T-helper 22 cell (primary cell): ENCODE measurements around the gene SPECC1.
"Not testable (repeated sequence)": the region's sequence is repeated elsewhere in the genome, so short reads cannot be mapped to it uniquely, and the experiment has no call there.

Experiments used
- DNase-seq: peaks from one replicate; pipeline ENCODE4 v3.0.0-alpha.2; 2020; ENCODE audit warnings: low read depth

SPECC1 gene

GRCh38 chr17:20208717-20209116 lies 199.6 kb downstream of the SPECC1 start:
- DNase-seq: no peak

- no peak for DNase-seq
These were observed 201.0 kb downstream of the SPECC1 start for GRCh38 chr17:20210180-20210579.

GRCh38 chr17:20210614-20211013 lies 201.5 kb downstream of the SPECC1 start:
- no peak for DNase-seq

GRCh38 chr17:20211246-20211645 lies 202.1 kb downstream of the SPECC1 start:
- no peak for DNase-seq

- no peak for DNase-seq
These were observed 204.3 kb downstream of the SPECC1 start for GRCh38 chr17:20213449-20213848.

GRCh38 chr17:20214794-20215193 lies 205.6 kb downstream of the SPECC1 start:
- DNase-seq: no peak

- no peak for DNase-seq
These were observed 207.1 kb downstream of the SPECC1 start for GRCh38 chr17:20216154-20216815.

- no peak for DNase-seq
These were observed 207.7 kb downstream of the SPECC1 start for GRCh38 chr17:20216853-20217252.

GRCh38 chr17:20217677-20218076 lies 208.5 kb downstream of the SPECC1 start:
- no peak for DNase-seq

GRCh38 chr17:20218272-20218671 lies 209.1 kb downstream of the SPECC1 start:
- DNase-seq: no peak

- no peak for DNase-seq
These were observed 214.7 kb downstream of the SPECC1 start for GRCh38 chr17:20223808-20224328.

- DNase-seq: no peak
These were observed 215.2 kb downstream of the SPECC1 start for GRCh38 chr17:20224379-20224778.

GRCh38 chr17:20225162-20226115 lies 216.3 kb downstream of the SPECC1 start:
- no peak for DNase-seq

- DNase-seq: peak; percentile 14
These were observed 217.8 kb downstream of the SPECC1 start for GRCh38 chr17:20226814-20227482.

- not testable (repeated sequence) for DNase-seq
These were observed 218.7 kb downstream of the SPECC1 start for GRCh38 chr17:20227720-20228370.

GRCh38 chr17:20228410-20228809 lies 219.3 kb downstream of the SPECC1 start:
- DNase-seq: no peak

GRCh38 chr17:20228860-20229259 lies 219.7 kb downstream of the SPECC1 start:
- no peak for DNase-seq

GRCh38 chr17:20230924-20231323 lies 221.8 kb downstream of the SPECC1 start:
- DNase-seq: no peak

- no peak for DNase-seq
These were observed 223.5 kb downstream of the SPECC1 start for GRCh38 chr17:20232611-20233010.

GRCh38 chr17:20234276-20234675 lies 225.1 kb downstream of the SPECC1 start:
- no peak for DNase-seq

- no peak for DNase-seq
These were observed 226.6 kb downstream of the SPECC1 start for GRCh38 chr17:20235747-20236146.
